ENCODE measurements around the gene IGF2R. TPM values are rescaled to one million over a fixed set of nuclear protein-coding genes. Genes with fewer than 3 reads are reported as not detected.
A peak's percentile ranks its signal among the peaks of the same experiment; 100 is the strongest.
"Not testable (repeated sequence)": the region's sequence is repeated elsewhere in the genome, so short reads cannot be mapped to it uniquely, and the experiment has no call there.

Gene IGF2R, protein sequence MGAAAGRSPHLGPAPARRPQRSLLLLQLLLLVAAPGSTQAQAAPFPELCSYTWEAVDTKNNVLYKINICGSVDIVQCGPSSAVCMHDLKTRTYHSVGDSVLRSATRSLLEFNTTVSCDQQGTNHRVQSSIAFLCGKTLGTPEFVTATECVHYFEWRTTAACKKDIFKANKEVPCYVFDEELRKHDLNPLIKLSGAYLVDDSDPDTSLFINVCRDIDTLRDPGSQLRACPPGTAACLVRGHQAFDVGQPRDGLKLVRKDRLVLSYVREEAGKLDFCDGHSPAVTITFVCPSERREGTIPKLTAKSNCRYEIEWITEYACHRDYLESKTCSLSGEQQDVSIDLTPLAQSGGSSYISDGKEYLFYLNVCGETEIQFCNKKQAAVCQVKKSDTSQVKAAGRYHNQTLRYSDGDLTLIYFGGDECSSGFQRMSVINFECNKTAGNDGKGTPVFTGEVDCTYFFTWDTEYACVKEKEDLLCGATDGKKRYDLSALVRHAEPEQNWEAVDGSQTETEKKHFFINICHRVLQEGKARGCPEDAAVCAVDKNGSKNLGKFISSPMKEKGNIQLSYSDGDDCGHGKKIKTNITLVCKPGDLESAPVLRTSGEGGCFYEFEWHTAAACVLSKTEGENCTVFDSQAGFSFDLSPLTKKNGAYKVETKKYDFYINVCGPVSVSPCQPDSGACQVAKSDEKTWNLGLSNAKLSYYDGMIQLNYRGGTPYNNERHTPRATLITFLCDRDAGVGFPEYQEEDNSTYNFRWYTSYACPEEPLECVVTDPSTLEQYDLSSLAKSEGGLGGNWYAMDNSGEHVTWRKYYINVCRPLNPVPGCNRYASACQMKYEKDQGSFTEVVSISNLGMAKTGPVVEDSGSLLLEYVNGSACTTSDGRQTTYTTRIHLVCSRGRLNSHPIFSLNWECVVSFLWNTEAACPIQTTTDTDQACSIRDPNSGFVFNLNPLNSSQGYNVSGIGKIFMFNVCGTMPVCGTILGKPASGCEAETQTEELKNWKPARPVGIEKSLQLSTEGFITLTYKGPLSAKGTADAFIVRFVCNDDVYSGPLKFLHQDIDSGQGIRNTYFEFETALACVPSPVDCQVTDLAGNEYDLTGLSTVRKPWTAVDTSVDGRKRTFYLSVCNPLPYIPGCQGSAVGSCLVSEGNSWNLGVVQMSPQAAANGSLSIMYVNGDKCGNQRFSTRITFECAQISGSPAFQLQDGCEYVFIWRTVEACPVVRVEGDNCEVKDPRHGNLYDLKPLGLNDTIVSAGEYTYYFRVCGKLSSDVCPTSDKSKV (N-terminal part only)
- total RNA-seq (2014; rRNA removed; shearing (Covaris generic)), result 78.6 and 84.3 TPM in 2 replicates
- polyA plus RNA-seq (2014; cell fraction: nucleus; rRNA removed), result 51.0 and 57.8 TPM in 2 replicates

DNA sequence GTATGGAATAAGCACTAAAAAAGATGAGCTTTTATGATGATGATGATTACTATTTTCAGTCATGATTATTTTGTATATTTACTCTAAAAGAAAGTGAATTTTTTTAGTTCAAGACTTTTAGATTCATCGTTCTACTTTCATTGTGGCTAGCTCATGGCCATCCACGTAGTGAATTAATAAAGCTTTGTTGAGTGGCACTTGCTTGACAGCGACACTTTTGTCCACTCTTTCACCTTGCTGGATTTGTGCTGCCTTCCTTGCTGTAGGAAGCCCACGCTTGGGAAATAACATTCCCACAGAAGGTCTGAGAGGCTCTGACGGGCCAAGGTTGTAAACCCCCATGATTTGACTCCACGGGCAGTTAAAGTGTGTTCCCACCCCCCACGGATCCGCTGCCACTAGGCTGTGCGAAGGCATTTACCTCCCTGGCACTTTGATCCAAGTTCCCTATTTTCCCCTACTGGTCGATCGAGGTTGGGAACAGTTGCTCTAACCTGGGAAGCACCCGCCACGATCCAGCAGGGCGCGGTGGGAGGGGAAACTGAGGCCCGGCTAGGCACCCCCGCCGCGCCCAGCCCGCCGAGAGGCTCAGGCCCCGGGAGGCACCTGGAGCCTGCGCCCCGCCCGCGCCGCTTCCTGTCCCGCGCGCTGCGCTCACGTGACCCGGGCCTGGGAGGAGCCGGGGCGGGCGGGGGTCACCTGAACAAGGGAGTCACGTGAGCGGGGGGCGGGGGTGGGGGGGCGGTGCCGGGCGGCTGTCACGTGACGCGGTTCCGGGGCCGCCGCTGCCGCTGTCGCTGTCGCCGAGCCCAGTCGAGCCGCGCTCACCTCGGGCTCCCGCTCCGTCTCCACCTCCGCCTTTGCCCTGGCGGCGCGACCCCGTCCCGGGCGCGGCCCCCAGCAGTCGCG lies at the start of gene IGF2R:
TSS of gene IGF2R (plus strand) at position 788 of the 909 bp plus-strand sequence. CDS start 165 bp downstream, outside the sequence.
- peak; percentile 72 for DNase-seq (ENCODE audit: extremely low read depth, low read depth)

DNA sequence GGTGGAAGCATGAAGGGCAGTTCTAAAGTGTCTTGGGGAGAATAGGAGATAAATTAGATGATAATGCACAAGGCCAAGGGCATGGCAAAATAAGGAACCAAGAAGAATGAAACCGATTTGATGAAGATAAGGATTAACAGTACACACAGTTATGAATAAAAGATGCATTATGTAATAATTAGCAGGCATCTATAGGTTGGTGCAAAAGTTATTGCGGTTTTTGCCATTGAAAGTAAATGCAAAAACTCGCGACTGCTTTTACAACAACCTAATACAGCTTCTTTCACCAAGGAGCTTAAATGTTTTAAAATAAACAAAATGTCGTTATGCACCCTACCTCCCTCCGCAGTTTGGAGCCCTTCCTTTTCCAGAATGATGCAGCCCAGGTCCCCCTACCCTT lies 49.1 kb upstream of the IGF2R start:
- no peak for DNase-seq (ENCODE audit: extremely low read depth, low read depth)

DNA sequence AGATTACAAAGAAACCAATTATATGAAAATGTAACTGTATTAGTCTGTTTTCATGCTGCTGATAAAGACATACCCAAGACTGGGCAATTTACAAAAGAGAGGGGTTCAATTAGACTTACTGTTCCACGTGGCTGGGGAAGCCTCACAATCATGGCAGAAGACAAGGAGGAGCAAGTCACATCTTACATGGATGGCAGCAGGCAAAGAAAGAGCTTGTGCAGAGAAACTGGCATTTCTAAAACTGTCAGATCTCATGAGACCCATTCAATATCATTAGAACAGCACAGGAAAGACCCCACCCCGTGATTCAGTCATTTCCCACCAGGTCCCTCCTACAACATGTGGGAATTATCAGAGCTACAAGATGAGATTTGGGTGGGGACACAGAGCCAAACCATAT lies 44.7 kb upstream of the IGF2R start:
- not testable (repeated sequence) for DNase-seq (ENCODE audit: extremely low read depth, low read depth)

DNA sequence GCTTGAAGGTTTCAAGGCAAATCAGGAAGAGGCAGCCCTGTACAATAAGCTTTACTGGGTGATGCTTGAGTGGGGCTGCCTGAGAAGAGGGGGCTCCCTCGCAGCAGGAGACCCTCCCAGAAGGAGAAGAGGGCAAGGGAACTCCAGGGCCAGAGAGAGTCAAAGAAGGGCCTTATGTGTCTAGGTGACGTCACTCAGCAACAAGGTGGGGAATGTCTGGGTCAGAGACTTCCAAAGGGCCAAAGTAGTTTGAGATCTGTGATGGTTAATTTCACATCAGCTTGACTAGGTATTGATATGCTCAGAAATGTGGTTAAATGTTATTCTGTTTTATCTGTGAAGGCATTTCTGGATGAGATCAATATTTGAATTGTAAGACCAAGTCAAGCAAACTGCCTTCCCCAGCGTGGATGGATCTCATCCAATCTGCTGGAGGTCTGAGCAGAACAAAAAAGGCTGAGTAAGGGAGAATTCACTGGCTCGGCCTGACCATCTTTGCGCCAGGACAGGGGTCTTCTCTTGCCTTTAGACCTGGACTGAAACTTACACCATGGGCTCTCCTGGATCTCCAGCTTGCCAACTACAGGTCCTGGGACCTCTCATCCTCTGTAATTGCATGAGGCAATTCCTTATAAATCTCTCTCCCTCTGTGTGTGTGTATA lies 42.2 kb upstream of the IGF2R start:
- DNase-seq (ENCODE audit: extremely low read depth, low read depth), result no peak

GRCh38 chr6:159929819-159930218 lies 39.1 kb upstream of the IGF2R start:
- no peak for DNase-seq (ENCODE audit: extremely low read depth, low read depth)

GRCh38 chr6:159931112-159931511 lies 37.8 kb upstream of the IGF2R start:
- no peak for DNase-seq (ENCODE audit: extremely low read depth, low read depth)

- no peak for DNase-seq (ENCODE audit: extremely low read depth, low read depth)
Measured at GRCh38 chr6:159931846-159932245, 37.0 kb upstream of the IGF2R start.

DNA sequence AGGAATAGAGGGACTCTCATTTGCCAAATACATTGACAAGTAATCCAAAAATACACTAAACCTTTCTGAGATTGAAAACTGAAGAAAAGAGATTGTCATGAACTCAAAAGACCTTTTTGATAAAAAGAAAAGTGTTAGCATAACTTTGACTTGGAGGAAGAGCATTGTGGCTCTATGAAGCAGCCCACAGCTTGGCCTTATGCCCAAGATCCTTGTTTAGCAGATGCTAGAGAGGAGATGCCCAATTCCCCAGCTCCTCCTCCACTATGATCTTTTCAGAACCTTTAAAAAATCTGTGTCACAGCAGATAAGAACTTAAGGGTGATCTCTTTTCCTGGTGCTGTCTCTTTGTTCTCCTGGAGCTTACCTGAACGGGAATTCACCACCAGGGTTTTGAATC lies 35.8 kb upstream of the IGF2R start:
- DNase-seq (ENCODE audit: extremely low read depth, low read depth), result no peak

GRCh38 chr6:159934181-159934580 lies 34.7 kb upstream of the IGF2R start:
- no peak for DNase-seq (ENCODE audit: extremely low read depth, low read depth)

GRCh38 chr6:159935065-159935464 lies 33.8 kb upstream of the IGF2R start:
- DNase-seq (ENCODE audit: extremely low read depth, low read depth), result no peak

GRCh38 chr6:159935633-159936032 lies 33.2 kb upstream of the IGF2R start:
- DNase-seq (ENCODE audit: extremely low read depth, low read depth), result no peak

DNA sequence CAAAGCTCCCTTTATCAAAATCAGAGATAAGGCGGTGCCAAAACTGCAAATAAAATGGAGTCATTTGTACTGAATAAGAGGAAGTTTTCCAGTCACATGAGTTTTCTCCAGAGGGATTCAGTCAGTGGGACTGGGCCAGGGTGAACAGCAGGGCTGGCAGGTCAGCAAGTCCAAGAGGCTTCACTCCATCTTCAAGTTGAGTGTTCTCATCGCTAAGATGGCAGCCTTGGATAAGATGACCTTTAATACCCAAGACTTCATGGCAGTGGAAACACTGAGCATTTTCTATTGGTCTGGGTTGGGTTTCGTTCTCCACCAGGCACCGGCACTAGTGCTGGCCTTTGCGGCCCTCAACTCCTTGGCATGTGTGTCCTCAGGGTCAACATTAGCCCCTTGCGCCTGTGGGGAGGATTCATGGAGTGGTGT lies 29.3 kb upstream of the IGF2R start:
- no peak for DNase-seq (ENCODE audit: extremely low read depth, low read depth)

- peak; percentile 9 for DNase-seq (ENCODE audit: extremely low read depth, low read depth)
Measured at GRCh38 chr6:159941286-159942113, 27.4 kb upstream of the IGF2R start.

GRCh38 chr6:159943101-159943632 lies 25.7 kb upstream of the IGF2R start:
- DNase-seq (ENCODE audit: extremely low read depth, low read depth), result no peak

DNA sequence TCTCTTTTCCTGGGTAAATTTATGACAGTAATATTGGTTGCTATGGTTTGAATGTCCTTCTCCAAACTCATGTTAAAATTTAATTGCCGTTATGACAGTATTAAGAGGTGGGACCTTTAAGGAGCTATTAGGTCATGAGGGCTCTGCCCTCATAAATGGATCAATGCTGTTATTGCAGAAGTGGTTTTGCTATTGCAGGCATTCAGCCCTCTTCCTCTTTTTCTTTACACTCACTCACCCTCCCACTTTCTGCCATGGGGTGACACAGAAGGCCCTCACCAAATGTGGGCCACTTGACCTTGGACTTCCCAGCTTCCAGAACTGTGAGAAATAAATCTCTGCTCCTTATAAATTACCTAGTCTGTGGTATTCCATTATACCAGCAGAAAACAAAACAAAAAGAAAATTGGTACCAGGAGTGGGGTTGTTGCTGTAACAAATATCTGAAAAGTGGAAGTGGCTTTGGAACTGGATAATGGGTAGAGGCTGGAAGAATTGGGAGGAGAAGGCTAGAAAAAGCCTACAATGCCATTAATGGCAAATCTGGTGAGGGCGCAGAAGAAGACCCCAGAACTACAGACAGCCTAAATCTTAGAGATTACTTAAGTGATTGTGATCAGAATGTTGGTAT lies 24.8 kb upstream of the IGF2R start:
- no peak for DNase-seq (ENCODE audit: extremely low read depth, low read depth)

- DNase-seq (ENCODE audit: extremely low read depth, low read depth), result no peak
Measured at GRCh38 chr6:159945801-159946392, 23.0 kb upstream of the IGF2R start.

DNA sequence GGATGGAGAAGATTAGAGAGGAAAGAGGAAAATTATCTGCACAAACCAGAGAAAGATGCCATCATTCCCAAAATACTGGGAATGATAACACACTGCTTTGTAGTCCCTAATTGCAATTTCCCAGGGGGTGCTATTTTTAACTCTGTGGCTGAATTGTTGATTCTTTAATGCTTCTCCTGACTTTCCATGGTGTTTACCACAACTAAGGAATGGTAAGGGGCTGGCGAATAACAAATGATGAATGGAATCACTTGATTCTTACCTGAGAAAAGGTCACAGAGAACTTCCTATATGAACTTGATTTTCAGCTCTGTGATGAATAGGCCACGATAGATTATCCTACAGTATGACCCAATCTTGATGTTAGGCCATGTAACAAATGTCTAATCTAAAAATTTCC lies 22.0 kb upstream of the IGF2R start:
- no peak for DNase-seq (ENCODE audit: extremely low read depth, low read depth)

Data from NCI-H460 (cell line).